HG02678 (cell line): Measurements from ENCODE around the gene NAT16.
"Not testable (repeated sequence)": the region's sequence is repeated elsewhere in the genome, so short reads cannot be mapped to it uniquely, and the experiment has no call there.

Experiments
- ATAC-seq: cut with Tn5 transposase; IDR thresholded peaks from one replicate; pipeline ENCODE4 v1.9.1; 2021; ENCODE audit warnings: mild to moderate bottlenecking, moderate library complexity; ENCODE audit not compliant: unreplicated experiment

The NAT16 gene

DNA sequence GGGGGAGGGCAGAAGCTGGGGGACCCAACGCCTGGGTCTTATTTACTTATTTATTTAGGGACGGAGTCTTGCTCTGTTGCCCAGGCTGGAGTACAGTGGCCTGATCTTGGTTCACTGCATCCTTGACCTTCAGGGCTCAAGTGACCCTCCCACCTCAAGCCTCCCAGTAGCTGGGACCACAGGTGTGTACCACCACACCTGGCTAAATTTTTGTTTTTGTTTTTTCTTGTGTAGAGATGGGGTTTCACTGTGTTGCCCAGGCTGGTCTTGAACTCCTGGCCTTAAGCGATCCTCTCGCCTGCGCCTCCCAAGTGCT lies 22.5 kb upstream of the NAT16 start:
- no peak for ATAC-seq

DNA sequence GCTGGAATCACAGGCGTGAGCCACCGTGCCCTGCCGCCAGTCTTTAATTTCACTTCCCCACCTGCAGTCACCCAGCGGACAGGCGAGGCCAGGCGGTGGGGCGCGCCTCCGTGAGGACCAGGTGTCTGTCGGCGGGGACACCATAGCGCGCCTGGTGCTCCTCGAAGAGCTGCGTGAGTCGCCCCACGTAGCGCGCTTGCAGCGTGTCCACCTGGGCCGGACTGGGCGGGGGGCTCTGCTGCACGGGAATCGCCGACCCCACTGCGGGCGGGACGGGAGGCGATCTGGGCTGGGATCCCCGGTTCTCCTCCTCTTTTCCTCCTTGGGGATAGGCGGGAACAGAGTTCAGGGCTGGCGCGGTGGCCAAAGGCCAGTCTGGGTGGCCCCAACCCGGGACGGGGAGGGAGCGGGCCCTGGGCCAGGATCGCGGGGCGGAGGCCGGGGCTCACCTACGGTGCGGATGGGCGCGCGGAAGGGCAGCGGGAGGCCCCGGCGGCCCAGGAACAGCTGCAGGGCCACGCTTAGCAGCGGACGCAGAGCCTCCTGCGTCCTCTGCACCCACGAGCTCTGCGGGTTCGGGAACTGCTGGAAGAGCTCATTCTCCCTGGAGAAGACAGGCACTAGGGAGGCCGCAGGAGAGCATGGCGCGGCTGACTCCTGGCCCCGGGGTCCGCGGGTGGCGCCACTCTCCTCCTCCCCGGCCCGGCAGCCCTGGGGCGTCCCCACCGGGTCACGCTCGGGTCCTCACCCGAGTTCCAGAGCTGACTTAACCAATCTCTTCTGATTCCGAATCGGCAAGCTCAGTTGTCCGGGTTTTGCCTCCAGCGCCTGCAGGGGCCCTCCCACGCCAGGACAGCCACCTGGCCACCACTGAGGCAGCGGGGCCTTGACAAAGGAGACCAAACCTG lies 21.9 kb upstream of the NAT16 start:
- no peak for ATAC-seq

DNA sequence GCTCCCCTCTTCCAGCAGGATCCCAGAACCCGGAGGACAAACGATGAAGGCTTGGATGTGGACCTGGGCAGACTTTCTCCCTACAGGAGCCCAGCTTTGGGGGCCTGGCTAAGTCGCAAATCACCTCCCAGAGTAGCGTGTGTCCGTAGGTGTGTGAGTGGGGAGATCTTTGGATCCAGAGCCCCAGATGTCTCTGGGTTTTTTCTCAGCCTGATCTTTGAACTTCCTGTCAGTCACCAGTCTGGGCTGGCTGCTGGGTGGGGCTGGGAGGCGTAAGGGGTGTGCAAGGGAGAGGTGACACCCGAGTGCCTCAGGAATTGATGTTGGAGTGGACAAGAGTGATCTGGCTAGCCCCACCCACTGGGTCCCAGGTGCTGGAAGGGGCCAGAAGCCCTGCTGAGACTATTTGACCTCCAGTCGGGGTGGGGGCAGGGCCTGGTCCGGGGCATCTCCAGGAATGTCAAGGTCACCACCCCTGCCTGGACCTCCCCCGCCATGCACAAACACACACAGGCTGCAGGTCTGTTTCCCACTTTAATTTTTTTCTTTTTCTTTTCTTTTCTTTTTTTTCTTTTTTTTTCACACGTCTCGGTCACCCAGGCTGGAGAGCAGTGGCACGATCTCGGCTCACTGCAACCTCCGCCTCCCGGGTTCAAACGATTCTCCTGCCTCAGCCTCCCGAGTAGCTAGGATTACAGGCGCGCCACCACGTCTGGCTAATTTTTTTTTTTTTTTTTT lies 20.9 kb upstream of the NAT16 start, which contains the start of gene MOGAT3:
MOGAT3 (minus strand) TSS at position 175 of the 738 bp plus-strand sequence. CDS start 182 bp downstream, outside the sequence.
- no peak for ATAC-seq

DNA sequence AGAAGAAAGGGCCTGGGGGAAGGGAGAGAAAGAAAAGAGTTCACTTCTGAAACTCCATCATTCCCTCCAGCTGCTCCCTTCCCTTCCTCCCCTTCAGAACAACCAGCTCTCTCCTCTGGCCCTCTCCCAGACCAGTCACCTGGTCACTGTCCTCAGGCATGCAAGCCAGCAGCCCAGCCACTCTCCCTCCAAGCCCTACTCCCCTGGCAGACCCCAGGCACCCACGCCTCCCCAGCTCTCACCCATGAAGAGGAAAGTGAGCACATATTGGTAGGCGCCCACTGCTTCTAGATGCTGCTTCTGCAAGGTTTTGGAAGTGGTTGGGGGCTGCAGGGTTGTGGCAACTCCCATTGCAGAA lies 20.4 kb upstream of the NAT16 start:
- ATAC-seq, result no peak

DNA sequence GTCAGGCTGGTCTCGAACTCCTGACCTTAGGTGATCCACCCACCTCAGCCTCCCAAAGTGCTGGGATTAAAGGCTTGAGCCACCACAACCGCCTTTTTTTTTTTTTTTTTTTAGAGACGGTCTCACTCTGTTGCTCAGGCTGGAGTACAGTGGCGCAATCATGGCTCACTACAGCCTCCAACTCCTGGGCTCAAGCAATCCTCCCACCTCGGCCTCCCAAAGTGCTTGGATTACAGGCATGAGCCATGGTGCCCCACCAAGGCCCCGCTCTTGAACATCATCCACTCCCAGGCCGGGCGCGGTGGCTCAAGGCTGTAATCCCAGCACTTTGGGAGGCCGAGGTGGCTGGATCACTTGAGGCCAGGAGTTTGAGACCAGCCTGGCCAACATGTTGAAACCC lies 19.4 kb upstream of the NAT16 start:
- ATAC-seq, result not testable (repeated sequence)

DNA sequence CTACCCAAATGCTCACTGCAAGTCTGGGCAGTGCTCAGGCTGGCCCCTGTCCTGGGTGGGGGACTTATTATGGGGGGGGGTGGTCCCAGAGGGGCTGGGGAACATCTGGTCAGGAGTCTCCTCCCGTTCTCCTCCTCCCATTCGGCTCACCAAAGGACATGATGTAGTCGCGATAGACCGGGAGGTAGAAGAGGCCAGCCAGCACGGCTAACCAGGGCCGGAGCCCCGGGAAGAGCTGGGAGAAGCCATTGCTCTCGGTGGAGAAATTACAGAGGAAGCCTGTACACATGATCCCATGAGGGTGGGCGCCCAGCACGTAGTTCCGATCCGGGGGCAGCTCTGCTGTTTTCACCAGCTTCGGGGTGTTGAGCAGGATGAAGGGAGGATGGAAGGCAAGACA lies 18.4 kb upstream of the NAT16 start:
- no peak for ATAC-seq

DNA sequence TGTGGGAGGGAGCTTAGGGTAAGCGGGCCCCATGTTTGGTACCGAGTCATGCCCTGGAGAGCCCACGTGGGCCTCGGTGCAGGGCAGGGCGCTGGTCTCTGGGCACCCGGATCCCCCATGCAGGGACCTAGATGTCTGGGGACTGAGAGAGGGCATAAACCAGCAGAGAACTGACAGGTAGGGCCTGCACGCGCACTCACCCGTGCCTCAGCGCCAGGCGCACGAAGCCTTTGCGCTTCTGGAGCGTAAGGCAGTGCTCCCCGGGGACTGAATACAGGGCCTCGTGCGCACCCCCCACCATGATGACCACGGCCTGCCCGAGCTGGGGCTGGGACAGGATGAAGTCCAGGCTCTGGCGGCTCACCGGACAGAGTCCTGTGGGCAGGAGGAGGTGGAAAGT lies 17.9 kb upstream of the NAT16 start:
- ATAC-seq, result no peak

DNA sequence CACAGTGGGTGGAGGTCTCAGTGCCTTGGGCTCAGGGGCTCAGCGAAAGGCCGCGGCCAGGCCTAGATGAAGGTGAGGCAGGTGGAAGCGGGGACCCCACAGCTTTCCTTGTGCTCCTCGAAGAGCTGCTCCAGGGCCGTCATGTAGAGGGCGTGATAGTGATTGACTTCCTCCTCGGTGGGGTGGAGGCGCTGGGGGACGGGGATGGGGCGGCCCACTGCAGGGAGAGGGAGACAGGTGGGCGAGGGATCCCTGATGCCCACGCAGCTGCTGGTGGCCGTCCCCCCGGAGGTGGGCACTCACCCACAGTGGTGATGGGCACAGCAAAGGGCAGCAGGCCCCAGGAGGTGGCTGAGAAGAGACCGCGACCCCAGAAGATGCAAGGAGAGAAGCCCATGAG lies 15.8 kb upstream of the NAT16 start:
- ATAC-seq, result no peak

DNA sequence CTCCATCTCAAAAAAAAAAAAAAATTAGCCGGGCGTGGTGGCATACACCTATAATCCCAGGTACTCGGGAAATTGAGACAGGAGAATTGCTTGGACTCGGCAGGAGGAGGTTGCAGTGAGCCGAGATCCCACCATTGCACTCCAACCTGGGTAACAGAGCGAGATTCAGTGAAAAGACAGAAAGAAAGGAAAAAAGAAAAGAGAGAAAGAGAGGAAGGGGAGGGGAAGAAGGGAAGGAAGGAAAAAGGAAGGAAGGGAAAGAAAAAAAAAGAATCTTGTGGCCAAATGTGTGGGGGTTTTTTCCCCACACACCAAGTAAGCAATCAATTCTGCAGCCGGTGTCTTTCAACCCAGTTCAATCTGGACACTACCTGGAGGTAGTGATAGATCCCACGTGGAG lies 9.0 kb upstream of the NAT16 start:
- ATAC-seq, result no peak

DNA sequence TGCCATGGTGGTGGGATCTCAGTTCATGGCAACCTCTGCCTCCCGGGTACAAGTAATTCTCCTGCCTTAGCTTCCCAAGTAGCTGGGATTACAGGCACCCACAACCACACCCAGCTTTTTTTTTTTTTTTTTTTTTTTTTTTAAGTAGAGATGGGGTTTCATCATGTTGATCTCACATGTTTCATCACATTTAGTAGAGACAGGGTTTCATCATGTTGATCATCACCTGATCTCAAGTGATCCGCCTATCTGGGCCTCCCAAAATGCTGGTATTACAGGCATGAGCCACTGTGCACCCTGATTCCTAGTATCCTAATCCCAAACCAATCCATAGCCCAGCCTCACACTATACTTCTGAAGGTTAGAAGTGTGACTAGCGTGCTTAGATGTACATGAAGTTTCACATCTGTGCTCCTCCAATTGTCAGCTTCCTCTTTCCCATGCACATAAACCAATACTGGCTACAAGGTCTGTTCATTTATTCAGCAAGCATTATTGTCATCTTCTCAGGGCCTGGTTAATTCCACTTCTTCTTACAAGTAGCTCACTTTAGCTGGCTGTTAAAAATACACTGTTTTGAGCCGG lies 6.8 kb upstream of the NAT16 start:
- ATAC-seq, result no peak

DNA sequence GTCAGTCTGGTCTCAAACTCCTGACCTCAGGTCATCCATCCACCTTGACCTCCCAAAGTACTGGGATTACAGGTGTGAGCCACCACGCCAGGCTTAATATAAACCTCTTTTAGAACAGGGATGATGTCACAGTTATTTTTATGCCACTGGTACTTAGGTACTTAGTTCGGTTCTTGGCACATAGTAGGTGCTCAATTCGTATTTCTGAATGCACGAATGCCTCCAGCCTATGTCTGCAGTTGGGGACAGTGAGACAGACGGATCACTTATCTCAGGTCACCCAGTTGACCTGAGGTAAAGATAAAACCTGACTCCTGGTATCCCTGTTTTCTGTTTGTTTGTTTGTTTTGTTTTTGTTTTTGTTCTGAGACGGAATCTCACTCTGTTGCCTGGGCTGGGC lies 6.1 kb upstream of the NAT16 start:
- ATAC-seq, result no peak

DNA sequence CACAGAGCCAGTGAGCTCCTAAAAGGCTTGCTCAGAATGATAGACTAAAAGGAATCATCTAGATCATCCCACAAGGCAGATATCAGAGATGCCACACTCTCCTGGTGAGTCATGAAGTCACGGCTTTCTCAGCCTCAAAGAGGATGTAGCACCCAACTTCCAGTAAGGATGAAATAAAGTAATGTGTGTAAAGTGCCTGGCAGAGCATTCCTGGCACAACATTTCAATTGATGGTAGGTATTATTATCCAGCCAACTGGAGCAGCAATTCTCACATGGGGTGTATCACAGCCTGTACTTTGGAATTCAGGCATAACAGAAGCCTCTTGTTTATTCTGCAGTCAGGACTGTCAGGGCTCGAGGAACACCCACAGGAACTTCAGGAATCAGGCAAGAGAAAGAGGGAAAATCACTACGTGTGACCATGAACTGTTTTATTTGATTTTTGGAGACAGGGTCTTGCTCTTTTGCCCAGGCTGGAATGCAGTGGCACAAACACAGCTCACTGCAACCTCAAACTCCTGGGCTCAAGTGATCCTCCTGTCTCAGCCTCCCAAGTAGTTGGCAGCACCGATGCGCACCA lies 5.3 kb upstream of the NAT16 start:
- no peak for ATAC-seq

DNA sequence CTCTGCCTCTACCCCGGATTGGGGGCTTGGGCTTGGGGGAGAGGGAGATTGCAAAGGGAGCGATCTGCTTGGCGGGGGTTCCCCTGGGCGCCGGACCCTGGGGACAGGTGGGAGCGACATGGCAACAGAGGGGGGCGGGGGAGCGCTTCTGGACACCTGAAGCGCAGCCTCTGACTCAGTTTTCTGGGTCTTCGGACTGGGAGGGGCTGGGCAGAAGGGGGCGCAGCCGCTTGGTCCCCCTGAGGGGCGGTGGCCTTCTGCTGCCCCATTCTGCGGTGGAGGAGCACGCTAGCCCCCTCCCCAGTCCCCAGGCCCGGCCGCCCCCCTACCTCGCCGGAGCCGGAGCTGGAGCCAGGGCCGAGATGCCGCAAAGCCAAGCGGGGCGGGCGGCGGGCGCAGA lies 380 bp downstream of the NAT16 start:
- ATAC-seq, result no peak

DNA sequence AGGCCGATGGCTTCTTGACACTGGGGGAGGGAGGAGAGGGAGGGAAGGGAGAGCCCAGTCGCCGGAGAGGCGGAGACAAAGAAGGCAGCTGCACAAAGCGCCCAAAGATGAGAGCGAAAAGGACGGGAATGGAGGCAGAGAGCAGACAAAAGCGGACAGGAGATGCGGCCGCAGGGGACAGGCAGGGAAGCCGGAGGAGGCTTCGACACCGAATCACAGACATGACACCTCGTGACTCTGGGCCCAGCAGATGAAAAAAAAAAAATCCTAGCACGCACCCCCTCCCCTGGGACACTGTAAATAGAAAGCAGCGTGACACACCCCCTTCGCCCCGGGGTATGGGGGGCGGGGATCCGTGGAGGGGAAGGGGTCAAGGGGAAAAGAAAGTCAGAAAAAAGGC lies 976 bp downstream of the NAT16 start:
- ATAC-seq, result no peak

DNA sequence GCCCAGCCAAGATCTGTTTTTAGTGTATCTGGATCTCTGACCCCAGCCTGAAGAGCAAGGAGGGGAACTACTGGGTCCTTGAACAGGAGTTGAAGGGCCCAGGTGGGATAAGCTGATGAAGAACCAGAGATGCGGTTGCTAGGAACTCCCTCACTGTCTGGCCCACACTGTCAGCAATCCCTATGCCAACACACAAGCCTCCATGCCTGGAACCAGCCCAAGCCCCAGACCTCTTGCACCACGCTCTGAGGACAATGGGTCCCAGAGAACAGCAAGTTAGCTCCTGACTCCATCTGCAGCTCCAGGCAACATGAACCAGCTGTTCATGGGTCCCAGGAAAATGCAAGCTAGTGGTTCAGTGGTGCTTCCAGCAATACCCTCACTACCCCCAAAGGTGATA lies 2.4 kb downstream of the NAT16 start:
- ATAC-seq, result no peak

DNA sequence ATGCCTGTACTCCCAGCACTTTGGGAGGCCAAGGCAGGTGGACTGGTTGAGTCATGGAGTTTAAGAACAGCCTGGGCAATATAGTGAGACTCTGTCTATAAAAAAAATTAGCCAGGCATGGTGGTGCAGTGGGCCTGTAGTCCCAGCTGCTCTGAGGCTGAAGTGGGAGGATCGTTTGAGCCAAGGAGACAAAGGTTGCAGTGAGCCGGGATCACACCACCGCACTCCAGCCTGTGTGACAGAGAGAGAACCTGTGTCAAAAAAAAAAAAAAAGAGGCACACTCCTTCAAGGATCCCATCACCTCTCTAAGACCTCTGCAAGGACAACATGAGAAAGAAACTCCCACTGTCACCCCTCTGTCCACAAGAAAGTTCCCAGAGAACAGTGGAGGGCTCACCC lies 4.4 kb downstream of the NAT16 start:
- no peak for ATAC-seq

DNA sequence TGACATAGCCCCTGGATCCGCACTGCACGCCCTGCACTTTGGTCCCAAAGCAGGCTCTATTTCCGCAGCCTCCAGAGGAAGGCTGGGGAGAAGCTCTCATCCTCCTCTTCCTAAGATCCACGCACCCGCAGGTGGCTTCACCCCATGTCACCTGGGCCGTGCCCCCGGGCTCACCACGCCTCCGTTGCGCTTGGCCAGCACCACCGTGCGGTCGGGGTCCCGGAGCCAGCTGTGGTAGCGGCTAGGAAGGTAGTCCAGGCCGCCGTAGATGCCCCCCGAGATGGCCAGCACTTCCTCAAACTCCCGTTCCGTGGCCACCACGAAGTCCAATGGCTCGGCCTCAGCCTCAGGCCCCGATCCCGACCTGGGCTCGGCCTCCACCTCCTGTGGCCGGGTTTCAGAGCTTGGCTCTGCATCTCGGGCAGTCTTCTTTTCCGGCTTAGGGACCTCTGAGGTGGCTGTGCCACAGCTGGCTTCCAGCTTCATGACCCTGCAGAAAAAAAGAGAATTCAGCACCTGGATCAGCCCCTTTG lies 5.7 kb downstream of the NAT16 start:
- no peak for ATAC-seq

DNA sequence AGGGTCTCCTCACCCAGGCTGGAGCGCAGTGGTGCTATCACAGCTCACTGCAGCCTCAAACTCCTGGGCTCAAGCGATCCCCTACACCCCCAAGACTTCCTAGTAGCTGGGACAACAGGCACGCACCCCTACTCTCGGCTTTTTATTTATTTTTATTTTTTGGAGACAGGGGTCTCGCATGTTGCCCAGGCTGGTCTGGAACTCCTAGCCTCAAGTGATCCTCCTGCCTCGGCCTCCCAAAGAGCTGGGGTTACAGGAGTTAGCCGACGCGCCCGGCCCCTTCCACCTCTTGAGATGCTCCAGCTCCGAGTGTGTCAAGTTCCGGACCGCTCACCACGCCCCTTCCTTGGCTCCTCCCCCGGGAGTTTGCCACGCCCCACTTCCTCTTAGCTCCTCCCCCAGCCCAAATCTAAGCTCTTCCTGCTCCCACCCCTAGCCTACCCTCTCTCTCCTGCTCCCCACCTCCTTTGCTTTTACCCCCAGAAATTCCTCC lies 6.3 kb downstream of the NAT16 start:
- ATAC-seq, result no peak

DNA sequence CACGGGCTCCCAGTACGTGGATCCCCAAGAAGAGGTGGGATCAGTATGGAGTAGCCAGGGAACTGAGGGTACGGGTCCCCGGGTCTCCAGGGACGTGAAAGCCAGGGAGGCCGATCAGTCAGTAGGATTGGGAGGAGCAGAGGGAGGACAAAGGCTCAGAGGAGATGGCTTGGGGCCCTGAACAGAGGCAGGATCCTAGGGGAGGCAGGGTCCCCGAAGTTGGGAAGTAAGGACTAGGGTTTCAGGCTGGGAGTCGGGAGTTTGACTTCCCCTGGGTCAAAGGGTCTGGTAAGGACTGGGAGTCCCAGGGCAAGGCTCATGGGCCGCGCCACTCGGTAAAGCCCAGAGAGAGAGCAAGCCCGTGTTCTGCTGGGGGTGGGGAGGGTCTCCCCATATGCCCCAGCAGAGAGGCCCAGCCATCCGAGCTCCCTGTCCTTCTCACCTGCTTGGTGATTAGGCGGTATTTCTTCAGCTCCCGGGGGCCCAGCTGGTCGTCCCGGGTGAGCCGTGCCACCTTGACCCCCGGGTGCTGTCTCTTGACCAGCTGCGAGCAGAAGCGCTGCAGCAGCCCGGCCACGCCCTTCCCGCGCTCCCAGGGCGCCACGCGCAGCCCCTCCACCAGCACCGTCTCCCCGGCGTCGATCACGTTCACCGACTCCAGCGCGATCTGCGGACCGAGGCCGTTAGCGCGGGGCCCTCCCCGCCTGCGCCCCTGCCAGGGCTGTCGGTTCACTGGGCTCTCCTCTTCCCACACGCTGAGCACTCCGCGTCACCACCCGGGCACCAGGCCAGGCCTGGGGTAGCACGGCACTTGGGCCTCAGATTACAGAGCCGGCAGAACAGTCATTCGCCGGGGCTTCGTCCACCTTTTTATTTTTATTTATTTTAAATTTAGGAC lies 7.0 kb downstream of the NAT16 start:
- no peak for ATAC-seq
